A673 (cell line): ENCODE data around the gene IGLL5. TPM values are rescaled to one million over a fixed set of nuclear protein-coding genes. Genes with fewer than 3 reads are reported as not detected.

Source experiments
- BruUV-seq: library from RNA; stranded (reverse); fragments of 400-500 nt; replicated peaks from 2 replicates; lab custom pipeline; 2021; lab: Mats Ljungman, UMichigan
- CTCF ChIA-PET: fragments of 300-600 bp; sonication (Branson Sonifier 250); formaldehyde crosslinking; loops from one replicate; lab custom pipeline; 2022; ENCODE audit warnings: antibody characterized with exemption; lab: Charles Lee
- POLR2A ChIA-PET: fragments of 300-600 bp; sonication (Branson Sonifier 250); formaldehyde crosslinking; loops from one replicate; lab custom pipeline; 2022; ENCODE audit warnings: antibody characterized with exemption; ENCODE audit not compliant: low non-redundant PET; lab: Charles Lee
- DNase-seq: peaks from one replicate; pipeline ENCODE4 v3.0.0-alpha.2; 2015; ENCODE audit warnings: low spot score
- H3K27ac ChIP-seq: fragments of 200-600 bp; sonication (generic); 2 replicates; pipeline ENCODE4 v1.5.1; 2016; ENCODE audit warnings: mixed run types, low read depth, mild to moderate bottlenecking, mixed read lengths, antibody characterized with exemption, low read length; ENCODE audit not compliant: poor library complexity, severe bottlenecking
- H3K27me3 ChIP-seq: fragments of 200-600 bp; sonication (generic); replicated peaks from 2 replicates; pipeline ENCODE4 v1.6.1; 2017; ENCODE audit warnings: mixed run types, low read depth, mild to moderate bottlenecking, mixed read lengths, antibody characterized with exemption, low read length; ENCODE audit not compliant: insufficient read depth, poor library complexity
- H3K36me3 ChIP-seq: fragments of 200-600 bp; sonication (generic); 2 replicates; pipeline ENCODE4 v1.6.1; 2016; ENCODE audit warnings: mixed run types, mild to moderate bottlenecking, mixed read lengths, antibody characterized with exemption, low read length; ENCODE audit not compliant: insufficient read depth, poor library complexity, severe bottlenecking
- H3K4me1 ChIP-seq: fragments of 200-600 bp; sonication (generic); 2 replicates; pipeline ENCODE4 v1.6.1; 2017; ENCODE audit warnings: mixed run types, mild to moderate bottlenecking, mixed read lengths, antibody characterized with exemption, low read length; ENCODE audit not compliant: insufficient read depth, poor library complexity, severe bottlenecking
- H3K4me3 ChIP-seq: fragments of 200-600 bp; sonication (generic); 2 replicates; pipeline ENCODE4 v1.5.1; 2016; ENCODE audit warnings: low read depth, mixed run types, mild to moderate bottlenecking, mixed read lengths, low read length; ENCODE audit not compliant: poor library complexity, severe bottlenecking
- H3K9me3 ChIP-seq: fragments of 200-600 bp; sonication (generic); 2 replicates; pipeline ENCODE4 v1.6.1; 2016; ENCODE audit warnings: mixed run types, low read depth, mild to moderate bottlenecking, mixed read lengths, antibody characterized with exemption, low read length; ENCODE audit not compliant: poor library complexity, severe bottlenecking
- EZH2 ChIP-seq: fragments of 200-600 bp; sonication (generic); IDR thresholded peaks from 2 replicates; pipeline ENCODE4 v1.6.1; 2017; ENCODE audit warnings: borderline replicate concordance, low read depth, mild to moderate bottlenecking, mixed read lengths, antibody characterized with exemption, low read length; ENCODE audit not compliant: poor library complexity, severe bottlenecking
- intact Hi-C: fragments of 100-400 bp; cut with micrococcal nuclease; formaldehyde crosslinking; loops from one replicate; pipeline ENCODE4 v1.10.0; 2022; ENCODE audit not compliant: unreplicated experiment
- total RNA-seq: library from RNA; stranded (reverse); gene quantifications from 2 replicates; pipeline ENCODE4 v1.2.3, GENCODE V29; 2021
- TF ChIP-seq, protein P1 (sequence below): fragments of 300-800, 200-600 bp; sonication (generic); conservative IDR thresholded peaks from 2 replicates; pipeline ENCODE4 v1.5.1; 2017; ENCODE audit warnings: low read depth, mild to moderate bottlenecking, antibody characterized with exemption, low read length, moderate library complexity, mixed read lengths

Gene IGLL5
- total RNA-seq, 1 experiment from 2014 or later: not detected

DNA sequence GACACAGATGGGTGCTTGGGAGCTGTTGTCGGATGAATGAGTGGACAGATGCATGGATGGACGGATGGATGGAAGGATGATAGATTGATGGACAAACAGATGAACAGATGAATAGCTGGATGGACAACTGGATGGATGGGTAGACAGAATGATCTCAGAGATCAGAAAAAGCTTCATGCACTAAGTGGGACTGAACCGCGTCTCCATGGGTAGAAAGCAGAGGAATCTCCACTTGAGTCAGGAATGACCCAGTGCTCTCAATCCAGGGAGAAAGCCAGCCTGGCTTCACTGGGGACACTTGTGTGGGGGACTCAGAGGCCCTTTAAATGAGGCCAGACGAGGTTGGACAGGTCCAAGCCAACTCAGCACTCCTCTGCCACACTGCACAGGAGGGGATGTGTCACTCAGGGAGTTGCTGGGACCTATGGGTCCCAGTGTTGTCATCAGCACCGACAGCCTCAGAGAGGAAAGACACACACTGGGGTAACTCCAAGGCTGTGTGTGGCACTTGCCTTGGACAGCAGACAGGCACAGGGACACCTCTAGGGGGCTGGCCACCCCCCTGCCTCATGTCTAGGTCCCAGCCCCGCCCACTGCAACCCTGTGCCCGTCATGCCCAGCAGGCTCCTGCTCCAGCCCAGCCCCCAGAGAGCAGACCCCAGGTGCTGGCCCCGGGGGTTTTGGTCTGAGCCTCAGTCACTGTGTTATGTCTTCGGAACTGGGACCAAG lies 5.6 kb downstream of the IGLL5 start:
- H3K36me3 ChIP-seq: no peaks in the 10 kb centered on the region
- TF ChIP-seq EZH2: no peak
- TF ChIP-seq, protein P1, sequence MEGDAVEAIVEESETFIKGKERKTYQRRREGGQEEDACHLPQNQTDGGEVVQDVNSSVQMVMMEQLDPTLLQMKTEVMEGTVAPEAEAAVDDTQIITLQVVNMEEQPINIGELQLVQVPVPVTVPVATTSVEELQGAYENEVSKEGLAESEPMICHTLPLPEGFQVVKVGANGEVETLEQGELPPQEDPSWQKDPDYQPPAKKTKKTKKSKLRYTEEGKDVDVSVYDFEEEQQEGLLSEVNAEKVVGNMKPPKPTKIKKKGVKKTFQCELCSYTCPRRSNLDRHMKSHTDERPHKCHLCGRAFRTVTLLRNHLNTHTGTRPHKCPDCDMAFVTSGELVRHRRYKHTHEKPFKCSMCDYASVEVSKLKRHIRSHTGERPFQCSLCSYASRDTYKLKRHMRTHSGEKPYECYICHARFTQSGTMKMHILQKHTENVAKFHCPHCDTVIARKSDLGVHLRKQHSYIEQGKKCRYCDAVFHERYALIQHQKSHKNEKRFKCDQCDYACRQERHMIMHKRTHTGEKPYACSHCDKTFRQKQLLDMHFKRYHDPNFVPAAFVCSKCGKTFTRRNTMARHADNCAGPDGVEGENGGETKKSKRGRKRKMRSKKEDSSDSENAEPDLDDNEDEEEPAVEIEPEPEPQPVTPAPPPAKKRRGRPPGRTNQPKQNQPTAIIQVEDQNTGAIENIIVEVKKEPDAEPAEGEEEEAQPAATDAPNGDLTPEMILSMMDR: no peak

DNA sequence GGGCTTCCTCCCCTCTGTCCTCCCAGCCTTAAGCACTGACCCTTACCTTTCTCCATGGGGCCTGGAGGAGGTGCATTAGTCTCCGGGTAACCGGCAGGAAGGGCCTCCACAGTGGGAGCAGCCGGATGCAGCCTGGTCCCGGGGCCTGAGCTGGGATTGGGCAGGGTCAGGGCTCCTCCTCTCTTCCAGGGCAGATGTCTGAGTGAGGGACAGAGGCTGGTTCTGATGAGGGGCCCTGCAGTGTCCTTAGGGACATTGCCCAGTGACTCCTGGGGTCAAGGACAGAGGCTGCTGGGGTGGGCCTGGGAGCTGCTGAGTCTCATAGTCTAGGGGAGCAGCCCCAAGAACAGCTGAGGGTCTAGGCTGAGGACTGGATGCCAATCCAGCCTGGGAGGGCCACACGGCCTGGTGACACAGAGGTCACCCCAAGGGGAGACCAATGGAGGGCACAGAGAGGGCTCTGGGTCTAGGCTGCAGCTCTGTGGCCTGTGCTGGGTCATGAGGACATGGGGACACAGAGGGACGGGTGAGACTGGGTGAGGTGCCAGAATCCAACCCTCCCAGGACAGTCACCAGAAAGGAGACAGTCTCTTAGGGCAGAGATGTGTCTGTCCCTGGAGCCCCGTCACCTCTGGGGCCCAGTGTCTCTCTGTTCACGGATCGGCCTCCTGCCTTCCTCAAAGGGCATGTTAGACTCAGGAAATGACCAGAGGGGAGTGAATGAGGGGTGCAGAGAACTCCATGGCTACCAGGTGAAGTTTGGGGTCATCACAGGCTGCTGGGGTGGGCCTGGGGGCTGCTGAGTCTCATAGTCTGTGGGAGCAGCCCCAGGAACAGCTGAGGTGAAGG lies 6.5 kb downstream of the IGLL5 start:
- CTCF ChIA-PET: no interaction called here

More for the DNA sequence above, 5.6 kb downstream of the IGLL5 start:
- ChIA-PET CTCF (no interaction called here), POLR2A (no interaction called here)
- no TSS peak for BruUV-seq
- intact Hi-C loops: no loop called here
- no peaks in the 10 kb centered on the region for H3K9me3 ChIP-seq
- H3K27ac ChIP-seq: no peak overlapping the region
- peaks cover 50% of the 10 kb centered on the region for H3K27me3 ChIP-seq
- no peaks in the 10 kb centered on the region for H3K4me1 ChIP-seq
- H3K4me3 ChIP-seq: no peak overlapping the region
- DNase-seq: no peak

More for the DNA sequence above, 6.5 kb downstream of the IGLL5 start:
- no peaks in the 10 kb centered on the region for H3K36me3 ChIP-seq
- TF ChIP-seq, protein P1: no peak
- no peak for TF ChIP-seq EZH2
- H3K4me1 ChIP-seq: no peaks in the 10 kb centered on the region
- DNase-seq: no peak
- no peak overlapping the region for H3K27ac ChIP-seq
- intact Hi-C loops: no loop called here
- peaks cover 47% of the 10 kb centered on the region for H3K27me3 ChIP-seq
- H3K9me3 ChIP-seq: no peaks in the 10 kb centered on the region
- POLR2A ChIA-PET: no interaction called here
- no peak overlapping the region for H3K4me3 ChIP-seq
- BruUV-seq: no TSS peak
